ENCODE results near the gene PTGS1. TPM values are rescaled to one million over a fixed set of nuclear protein-coding genes. Genes with fewer than 3 reads are reported as not detected.
"Not testable (repeated sequence)": the region's sequence is repeated elsewhere in the genome, so short reads cannot be mapped to it uniquely, and the experiment has no call there.

The PTGS1 gene
- total RNA-seq, 1 experiment from 2014 or later = 0.69 TPM

DNA sequence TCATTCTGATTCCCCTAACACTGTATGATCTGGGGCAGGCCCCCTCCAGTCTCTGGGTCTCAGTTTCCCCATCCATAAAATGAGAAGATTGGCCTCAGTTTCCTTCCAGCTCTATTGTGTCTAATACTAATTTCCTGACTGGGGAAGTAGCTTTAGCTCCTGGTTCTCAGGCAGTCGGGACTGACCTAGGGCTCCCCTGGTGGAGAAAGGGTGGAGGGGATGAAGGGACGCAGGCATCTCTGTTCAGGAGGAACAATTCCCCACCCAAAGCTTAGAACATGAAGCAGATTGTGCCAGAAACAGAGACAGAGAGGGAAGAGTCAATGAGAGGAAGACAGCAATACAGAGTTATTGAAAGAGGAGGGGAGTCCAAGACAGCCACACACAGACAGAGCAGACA lies 14.2 kb upstream of the PTGS1 start:
- H3K36me3 ChIP-seq (replicated peaks; ENCODE audit: control insufficient read depth, insufficient read depth, low read length) = no peaks in the 10 kb centered on the region

DNA sequence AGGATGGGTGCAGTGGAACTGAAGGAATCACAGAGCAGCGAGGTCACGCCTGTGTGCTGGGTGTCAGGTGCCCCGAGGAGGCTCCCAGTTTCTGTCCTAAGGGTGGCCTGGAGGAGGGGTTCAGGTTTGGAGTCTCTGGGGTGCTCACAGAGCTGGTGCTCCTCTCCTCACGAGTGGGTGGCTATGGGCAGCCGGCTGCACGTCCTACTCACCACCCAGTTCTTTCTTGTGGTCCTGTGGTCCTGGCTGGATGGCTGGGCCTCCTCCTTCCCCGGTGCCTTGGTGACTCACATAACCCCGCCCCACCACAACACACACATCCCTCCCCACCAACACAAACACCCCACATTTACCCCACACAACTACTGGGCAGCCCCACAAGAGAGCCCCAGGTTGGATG lies 9.9 kb upstream of the PTGS1 start:
- no peak overlapping the region for H3K4me3 ChIP-seq (ENCODE audit: insufficient read depth, low read depth, low read length)
- no peaks in the 10 kb centered on the region for H3K27me3 ChIP-seq (ENCODE audit: control insufficient read depth, insufficient read depth, low read length)
- H3K36me3 ChIP-seq (replicated peaks; ENCODE audit: control insufficient read depth, insufficient read depth, low read length) = no peaks in the 10 kb centered on the region
- no peak for DNase-seq

More for the DNA sequence above, 14.2 kb upstream of the PTGS1 start:
- no peaks in the 10 kb centered on the region for H3K27me3 ChIP-seq (ENCODE audit: control insufficient read depth, insufficient read depth, low read length)
- no peak overlapping the region for H3K4me3 ChIP-seq (ENCODE audit: insufficient read depth, low read depth, low read length)
- DNase-seq = peak; percentile 84

DNA sequence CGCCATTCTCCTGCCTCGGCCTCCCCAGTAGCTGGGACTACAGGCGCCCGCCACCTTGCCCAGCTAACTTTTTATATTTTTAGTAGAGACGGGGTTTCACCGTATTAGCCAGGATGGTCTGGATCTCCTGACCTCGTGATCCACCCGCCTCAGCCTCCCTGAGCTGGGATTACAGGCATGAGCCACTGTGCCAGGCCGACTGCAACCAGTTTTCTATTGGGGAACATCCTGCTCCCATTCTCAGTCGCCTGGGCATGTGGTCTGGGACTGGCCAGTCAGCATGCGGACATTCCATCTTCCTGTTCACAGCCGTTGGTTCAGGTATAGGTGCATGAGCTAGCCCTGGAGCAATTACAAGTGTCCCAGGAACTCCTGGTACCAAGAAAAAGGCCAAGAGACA lies 7.7 kb upstream of the PTGS1 start:
- not testable (repeated sequence) for H3K27me3 ChIP-seq (ENCODE audit: control insufficient read depth, insufficient read depth, low read length); H3K36me3 ChIP-seq (replicated peaks; ENCODE audit: control insufficient read depth, insufficient read depth, low read length); DNase-seq; H3K4me3 ChIP-seq (ENCODE audit: insufficient read depth, low read depth, low read length)

DNA sequence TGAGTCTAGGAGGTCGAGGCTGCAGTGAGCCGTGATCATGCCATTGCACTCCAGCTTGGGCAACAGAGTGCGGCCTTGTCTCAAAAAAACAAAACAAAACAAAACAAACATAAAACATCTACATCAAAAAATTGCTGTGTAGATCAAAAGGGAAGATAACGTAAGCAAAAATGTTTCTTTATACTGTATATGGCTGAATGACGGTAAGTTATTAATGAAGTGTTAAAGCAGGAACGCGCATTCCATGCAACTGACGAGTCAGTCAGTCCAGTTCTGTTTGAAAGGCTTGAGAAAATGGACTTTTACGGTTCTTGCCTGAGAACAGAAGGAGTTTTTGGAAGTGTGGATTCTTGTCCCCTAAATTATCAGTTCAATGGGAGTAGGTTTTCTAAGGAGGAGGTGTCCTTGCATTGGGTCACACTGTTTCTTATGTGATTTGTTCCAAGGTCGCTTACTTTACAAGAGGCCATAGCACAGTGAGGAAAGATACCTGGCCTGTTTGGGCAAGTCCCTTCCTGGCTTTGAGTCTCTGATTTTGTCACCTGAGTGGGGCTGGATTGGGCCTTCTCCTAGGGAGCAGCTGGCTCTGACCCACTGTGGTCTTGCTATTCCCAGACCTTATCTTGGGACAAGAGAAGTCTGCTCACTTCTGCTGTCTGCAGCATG lies 6.6 kb upstream of the PTGS1 start:
- Histone ChIP-seq H3K36me3 (replicated peaks; ENCODE audit: control insufficient read depth, insufficient read depth, low read length) (no peaks in the 10 kb centered on the region), H3K27me3 (ENCODE audit: control insufficient read depth, insufficient read depth, low read length) (peaks cover 4% of the 10 kb centered on the region; the same call in 1 of the 2 replicates), H3K4me3 (ENCODE audit: insufficient read depth, low read depth, low read length) (no peak overlapping the region)
- no peak for DNase-seq

DNA sequence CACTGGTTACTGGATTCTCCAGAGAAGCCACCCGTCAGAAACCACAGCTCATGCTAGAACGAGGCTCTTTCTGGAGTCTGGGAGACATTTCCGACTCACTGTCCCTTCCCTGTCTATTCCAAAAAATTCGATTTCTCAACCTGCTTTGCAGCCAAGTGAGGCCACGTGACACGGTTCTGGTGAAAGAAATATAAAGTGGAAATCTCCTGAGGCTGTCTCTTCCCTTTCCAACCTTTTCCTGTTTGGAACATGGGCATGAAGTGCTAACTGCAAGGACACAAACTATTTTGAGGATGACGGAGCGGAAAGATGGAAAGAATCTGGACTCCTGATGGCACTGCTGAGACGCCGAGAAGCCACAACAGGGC lies 6.1 kb upstream of the PTGS1 start:
- Histone ChIP-seq H3K4me3 (ENCODE audit: insufficient read depth, low read depth, low read length) (no peak overlapping the region), H3K27me3 (ENCODE audit: control insufficient read depth, insufficient read depth, low read length) (peaks cover 6% of the 10 kb centered on the region), H3K36me3 (replicated peaks; ENCODE audit: control insufficient read depth, insufficient read depth, low read length) (no peaks in the 10 kb centered on the region)
- DNase-seq = no peak

DNA sequence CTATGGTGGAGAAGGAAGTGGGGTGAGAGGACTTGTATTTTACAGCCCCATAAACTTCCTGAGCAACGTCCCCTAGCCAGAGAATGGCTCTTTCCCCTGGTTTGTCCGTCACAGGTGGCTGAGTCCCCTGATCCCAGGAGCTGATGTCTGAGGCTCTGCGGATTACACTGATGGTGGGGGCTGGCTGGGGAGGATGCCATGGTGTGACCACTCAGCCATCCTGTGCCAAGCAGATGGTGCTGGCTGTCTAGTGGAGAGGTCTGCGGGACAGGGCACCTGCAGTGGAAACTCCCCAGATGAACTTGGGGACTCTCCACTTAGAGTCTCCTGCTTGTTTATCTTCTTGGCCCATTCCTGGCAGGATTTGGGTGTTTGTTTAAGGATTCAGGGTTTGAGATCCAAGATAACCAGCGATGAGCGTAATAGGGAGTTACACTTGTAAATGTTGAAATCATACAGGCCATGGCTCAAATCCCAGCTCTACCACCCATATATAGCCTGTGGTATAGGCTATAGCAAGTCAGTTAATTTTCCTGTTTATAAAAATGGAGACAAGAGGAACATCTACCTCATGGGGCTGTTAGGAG lies 4.7 kb upstream of the PTGS1 start:
- Histone ChIP-seq H3K27me3 (ENCODE audit: control insufficient read depth, insufficient read depth, low read length) (peaks cover 20% of the 10 kb centered on the region), H3K4me3 (ENCODE audit: insufficient read depth, low read depth, low read length) (no peak overlapping the region), H3K36me3 (replicated peaks; ENCODE audit: control insufficient read depth, insufficient read depth, low read length) (no peaks in the 10 kb centered on the region)
- no peak for DNase-seq

DNA sequence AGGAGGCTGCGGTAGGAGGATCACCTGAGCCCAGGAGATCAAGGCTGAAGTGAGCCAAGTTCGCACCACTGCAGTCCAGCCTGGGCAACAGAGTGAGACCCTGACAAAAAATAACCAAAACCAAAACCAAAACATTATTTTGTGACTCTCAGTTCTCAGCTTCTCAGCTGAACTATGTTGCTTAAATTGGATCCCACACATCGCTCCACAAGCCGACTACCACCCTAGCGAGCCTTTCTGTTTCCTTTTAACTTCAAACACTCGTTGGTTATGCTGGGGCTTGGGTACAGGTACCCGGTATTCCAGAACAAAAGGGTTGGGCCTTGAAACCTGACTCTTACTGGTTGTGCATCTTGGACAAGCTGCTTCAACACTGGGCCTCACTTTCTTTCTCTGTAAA lies 3.8 kb upstream of the PTGS1 start:
- no peak for DNase-seq
- Histone ChIP-seq H3K4me3 (ENCODE audit: insufficient read depth, low read depth, low read length) (no peak overlapping the region), H3K27me3 (ENCODE audit: control insufficient read depth, insufficient read depth, low read length) (peaks cover 29% of the 10 kb centered on the region), H3K36me3 (replicated peaks; ENCODE audit: control insufficient read depth, insufficient read depth, low read length) (no peaks in the 10 kb centered on the region)

DNA sequence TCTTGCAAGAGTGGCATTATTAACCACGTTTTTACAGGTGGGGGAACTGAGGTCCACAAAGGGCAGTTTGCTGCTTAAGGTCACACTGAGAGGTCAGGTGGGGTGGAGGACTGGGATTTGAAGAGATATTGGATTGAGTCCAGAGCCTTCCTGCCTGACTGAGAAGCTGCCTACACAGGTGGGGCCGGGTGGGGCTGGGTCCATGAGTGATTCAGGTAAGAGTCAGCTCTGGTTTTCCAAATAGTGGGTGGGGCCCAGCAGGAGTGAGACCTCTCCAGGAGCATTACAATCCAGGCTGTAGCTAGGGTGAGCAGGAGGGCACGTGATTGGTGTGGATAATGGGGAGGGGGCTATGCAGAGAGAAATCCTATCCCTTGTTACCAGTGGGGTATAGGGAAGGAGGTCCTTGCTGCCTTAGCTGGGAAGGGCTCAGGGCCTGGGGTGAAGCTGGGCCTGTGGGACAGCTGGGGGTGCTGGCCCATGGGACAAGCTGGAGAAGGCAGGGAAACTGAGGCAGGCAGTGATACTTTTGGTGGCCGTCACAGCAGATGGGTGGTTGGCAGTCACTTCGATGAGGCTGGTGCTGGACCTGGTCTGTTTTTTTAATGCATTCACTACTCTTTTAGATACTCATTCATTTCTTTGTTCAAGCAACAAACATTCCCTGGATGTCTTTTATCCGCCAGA lies 2.9 kb upstream of the PTGS1 start:
- no peaks in the 10 kb centered on the region for H3K36me3 ChIP-seq (replicated peaks; ENCODE audit: control insufficient read depth, insufficient read depth, low read length)
- H3K27me3 ChIP-seq (ENCODE audit: control insufficient read depth, insufficient read depth, low read length) = peaks cover 37% of the 10 kb centered on the region
- no peak overlapping the region for H3K4me3 ChIP-seq (ENCODE audit: insufficient read depth, low read depth, low read length)
- DNase-seq = no peak

DNA sequence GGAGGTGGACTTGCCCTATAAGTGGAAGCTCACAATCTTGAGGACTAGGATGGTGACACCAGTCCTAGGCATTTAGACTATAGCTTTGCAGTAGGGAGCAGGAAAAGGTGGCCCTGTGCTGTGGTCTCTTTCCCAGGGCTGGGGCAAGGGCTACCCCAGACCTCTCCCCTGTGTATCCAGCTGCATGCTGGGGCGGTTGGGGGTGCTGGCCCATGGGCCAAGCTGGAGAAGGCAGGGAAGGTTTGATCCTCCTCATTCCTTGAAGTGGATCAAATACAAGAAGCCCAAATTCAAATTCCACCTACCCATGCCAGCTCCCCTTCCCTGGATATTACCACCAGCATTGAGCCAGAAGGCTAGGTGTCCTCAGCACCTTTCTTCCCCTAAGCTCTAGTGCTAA lies 2.2 kb upstream of the PTGS1 start:
- Histone ChIP-seq H3K27me3 (ENCODE audit: control insufficient read depth, insufficient read depth, low read length) (peaks cover 44% of the 10 kb centered on the region), H3K4me3 (ENCODE audit: insufficient read depth, low read depth, low read length) (no peak overlapping the region), H3K36me3 (replicated peaks; ENCODE audit: control insufficient read depth, insufficient read depth, low read length) (no peaks in the 10 kb centered on the region)
- DNase-seq = no peak

DNA sequence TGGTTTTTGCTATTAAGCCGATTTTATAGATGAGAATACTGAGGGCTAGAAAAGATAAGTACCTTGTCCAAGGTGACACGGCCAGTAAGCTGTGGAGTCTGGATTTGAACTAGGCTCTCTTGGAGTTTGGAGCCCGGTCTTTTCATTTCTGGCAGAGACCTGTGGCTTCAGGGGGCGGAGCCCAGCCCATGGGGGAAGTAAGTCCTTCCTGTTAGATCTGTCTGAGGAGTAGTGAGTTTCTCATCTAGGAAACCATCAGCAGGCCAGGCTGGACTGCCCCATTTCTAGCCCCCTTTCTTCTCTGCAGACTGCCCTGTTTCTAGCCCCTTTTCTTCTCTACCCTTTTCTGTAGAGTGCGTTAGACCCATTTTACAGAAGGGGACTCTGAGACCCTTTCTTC lies 521 bp upstream of the PTGS1 start:
- Histone ChIP-seq H3K4me3 (ENCODE audit: insufficient read depth, low read depth, low read length) (peak overlapping the region; percentile 65), H3K27me3 (ENCODE audit: control insufficient read depth, insufficient read depth, low read length) (peaks cover 54% of the 10 kb centered on the region), H3K36me3 (replicated peaks; ENCODE audit: control insufficient read depth, insufficient read depth, low read length) (no peaks in the 10 kb centered on the region)
- DNase-seq = no peak

DNA sequence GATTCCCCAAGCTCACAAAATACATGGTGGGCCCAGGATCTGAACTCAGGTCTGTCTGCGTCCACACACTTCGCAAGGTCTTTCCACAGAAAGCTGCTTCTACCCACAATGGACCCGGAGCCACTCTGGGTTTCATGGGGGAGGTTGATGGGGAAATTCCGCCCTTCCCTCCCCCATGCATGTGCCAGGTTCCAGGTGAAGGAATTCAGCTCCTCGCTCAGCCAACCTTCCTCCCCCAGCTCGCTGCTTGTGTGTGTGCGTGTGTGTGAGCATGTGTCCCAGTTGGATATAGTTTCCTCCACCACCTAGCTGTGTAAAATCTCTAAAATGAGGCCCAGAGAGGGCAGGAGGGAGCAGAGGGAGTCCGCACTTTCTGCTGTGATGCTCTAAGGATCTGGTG lies 1.0 kb downstream of the PTGS1 start:
- no peaks in the 10 kb centered on the region for H3K36me3 ChIP-seq (replicated peaks; ENCODE audit: control insufficient read depth, insufficient read depth, low read length)
- H3K27me3 ChIP-seq (ENCODE audit: control insufficient read depth, insufficient read depth, low read length) = peaks cover 57% of the 10 kb centered on the region
- no peak for DNase-seq
- H3K4me3 ChIP-seq (ENCODE audit: insufficient read depth, low read depth, low read length) = no peak overlapping the region

DNA sequence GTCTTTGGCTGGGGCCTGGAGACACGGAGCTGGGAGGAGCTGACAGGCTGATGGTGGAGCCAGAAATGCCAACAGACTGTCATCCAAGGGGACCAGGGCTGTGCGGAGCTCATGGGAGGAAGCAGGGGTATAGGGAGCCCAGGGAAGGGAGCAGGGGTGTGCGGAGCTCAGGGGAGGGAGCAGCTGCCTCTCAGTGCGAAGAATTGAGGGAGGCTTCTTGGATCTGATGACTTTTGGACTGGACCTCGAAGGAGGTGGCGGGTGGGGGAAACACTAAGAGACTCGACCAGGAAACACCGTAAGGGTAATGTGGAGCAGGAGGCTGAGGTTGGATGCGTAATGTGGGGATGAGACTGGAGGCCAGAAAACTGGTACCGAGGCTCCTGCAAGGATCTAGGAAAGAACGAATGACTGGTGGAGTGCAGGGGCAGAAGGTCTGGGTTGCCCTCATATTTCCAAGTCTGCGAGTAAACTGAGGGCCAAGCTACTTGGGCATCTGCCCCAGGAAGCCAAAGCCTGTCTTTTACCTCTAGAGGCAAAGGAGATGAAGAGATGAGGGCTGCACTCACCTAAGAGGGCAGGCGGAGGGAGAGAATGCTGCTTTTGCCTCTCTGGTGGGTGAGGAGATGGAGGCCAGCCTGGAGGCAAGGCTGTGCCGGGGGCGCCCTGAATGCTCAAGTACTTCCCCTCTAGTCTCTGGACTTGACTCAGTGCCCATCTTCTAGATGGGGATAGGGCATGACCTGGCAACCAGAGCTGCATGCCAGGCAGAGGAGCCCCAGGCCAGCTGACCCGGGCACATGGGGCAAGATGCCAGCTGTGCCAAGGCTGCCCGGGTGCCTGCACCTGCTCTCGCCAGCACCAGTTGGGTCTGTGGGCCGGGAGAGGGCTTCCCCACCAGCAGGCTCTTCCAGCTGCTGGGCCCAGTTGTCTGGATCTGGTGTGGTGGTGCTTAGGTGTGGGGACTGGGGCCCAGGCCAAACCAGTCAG lies 2.3 kb downstream of the PTGS1 start:
- no peak for DNase-seq
- Histone ChIP-seq H3K4me3 (ENCODE audit: insufficient read depth, low read depth, low read length) (no peak overlapping the region), H3K27me3 (ENCODE audit: control insufficient read depth, insufficient read depth, low read length) (peaks cover 57% of the 10 kb centered on the region), H3K36me3 (replicated peaks; ENCODE audit: control insufficient read depth, insufficient read depth, low read length) (no peaks in the 10 kb centered on the region)

DNA sequence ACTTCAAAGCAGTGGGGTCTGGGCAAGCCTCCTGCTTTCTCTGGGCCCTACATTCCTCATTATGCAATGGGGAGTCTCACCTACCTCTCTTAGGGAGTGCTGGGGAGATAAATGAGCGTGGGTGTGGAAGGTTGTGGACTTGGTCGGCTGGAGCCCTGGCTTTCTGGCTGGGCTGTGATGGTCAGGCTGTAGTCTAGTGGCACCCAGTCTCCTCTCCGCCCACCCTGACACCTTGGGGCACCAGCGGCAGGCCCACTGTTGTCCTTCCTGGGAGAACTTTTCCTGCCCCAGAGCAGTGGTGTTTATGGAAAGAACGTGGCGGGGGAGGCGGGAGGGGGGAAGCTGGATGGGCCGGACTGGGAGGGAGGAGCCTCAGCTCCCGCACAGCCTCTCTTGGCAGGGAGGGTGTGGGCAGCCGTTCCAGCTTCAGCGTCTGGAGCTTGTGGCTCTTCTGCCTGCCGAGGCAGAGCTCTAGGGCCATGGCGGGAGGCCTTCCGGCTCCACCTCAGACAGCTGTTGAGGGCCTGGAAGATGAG lies 4.1 kb downstream of the PTGS1 start:
- Histone ChIP-seq H3K36me3 (replicated peaks; ENCODE audit: control insufficient read depth, insufficient read depth, low read length) (no peaks in the 10 kb centered on the region), H3K4me3 (ENCODE audit: insufficient read depth, low read depth, low read length) (no peak overlapping the region), H3K27me3 (ENCODE audit: control insufficient read depth, insufficient read depth, low read length) (peaks cover 49% of the 10 kb centered on the region)
- peak; percentile 88 for DNase-seq

DNA sequence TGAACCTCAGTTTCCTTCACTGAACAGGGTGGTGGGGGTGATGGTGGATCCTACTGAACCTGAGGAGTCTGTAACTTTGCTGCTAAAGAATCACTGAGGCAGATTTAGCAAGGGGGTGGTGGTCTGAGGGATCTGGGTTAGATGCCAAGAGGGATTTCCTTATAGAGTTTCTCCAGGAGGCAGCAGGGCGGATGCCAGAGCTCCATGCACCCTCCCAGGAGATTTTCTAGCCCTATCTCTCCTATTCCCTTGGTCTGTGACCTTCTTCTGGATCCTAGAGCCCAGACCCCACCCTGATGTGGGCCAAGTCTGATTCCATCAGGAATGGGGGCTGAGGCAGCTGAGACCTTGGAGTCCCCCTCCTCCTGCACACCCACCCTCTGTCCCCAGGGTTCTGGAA lies 6.0 kb downstream of the PTGS1 start:
- DNase-seq = no peak
- peaks cover 31% of the 10 kb centered on the region for H3K27me3 ChIP-seq (ENCODE audit: control insufficient read depth, insufficient read depth, low read length)
- no peaks in the 10 kb centered on the region for H3K36me3 ChIP-seq (replicated peaks; ENCODE audit: control insufficient read depth, insufficient read depth, low read length)
- no peak overlapping the region for H3K4me3 ChIP-seq (ENCODE audit: insufficient read depth, low read depth, low read length)
